ENCODE results near the gene TMEM52.

GRCh38 chr1:1940123-1940425 lies 21.0 kb upstream of the TMEM52 start:
- TF ChIP-seq CTCF (IDR thresholded peaks at IDR 0.05) (no peak), ZFX (IDR thresholded peaks at IDR 0.05; ENCODE audit: borderline replicate concordance) (no peak)
